Measurements from ENCODE around the gene TRPM8. TPM values are rescaled to one million over a fixed set of nuclear protein-coding genes. Genes with fewer than 3 reads are reported as not detected.

TRPM8 gene
- total and polyA plus RNA-seq, 2 experiments from 2014 or later, result not detected

- peaks cover 39% of the 10 kb centered on the region for H3K27me3 ChIP-seq (replicated peaks; ENCODE audit: insufficient read depth)
- no peak for TF ChIP-seq EZH2phosphoT487 (IDR thresholded peaks at IDR 0.05; ENCODE audit: insufficient read depth, low read depth)
- TF ChIP-seq EZH2 (IDR thresholded peaks at IDR 0.05; ENCODE audit: insufficient read depth, poor library complexity, severe bottlenecking), result no peak
- DNase-seq, result peak; percentile 37
These were observed 11.6 kb downstream of the TRPM8 start for GRCh38 chr2:233928594-233929351.

GRCh38 chr2:233929352-233930022 is 12.3 kb downstream of the TRPM8 start:
- Histone ChIP-seq H2AFZ (no peak overlapping the region), H4K20me1 (ENCODE audit: insufficient read depth) (no peaks in the 10 kb centered on the region), H3K4me3 (no peak overlapping the region), H3F3A (ENCODE audit: insufficient read depth) (no peaks in the 10 kb centered on the region), H3K27me3 (replicated peaks; ENCODE audit: insufficient read depth) (peaks cover 38% of the 10 kb centered on the region), H3K27ac (no peak overlapping the region), H3K9ac (no peak overlapping the region), H3K4me1 (ENCODE audit: insufficient read depth) (no peaks in the 10 kb centered on the region), H3K79me2 (ENCODE audit: insufficient read depth) (no peaks in the 10 kb centered on the region), H3K9me3 (ENCODE audit: low read depth) (no peaks in the 10 kb centered on the region), H3K36me3 (ENCODE audit: low read depth) (no peaks in the 10 kb centered on the region), H3K9me2 (ENCODE audit: insufficient read depth) (no peaks in the 10 kb centered on the region), H3K4me2 (ENCODE audit: unreplicated experiment) (no peak overlapping the region)
- TF ChIP-seq EZH2 (IDR thresholded peaks at IDR 0.05; ENCODE audit: insufficient read depth, poor library complexity, severe bottlenecking), result no peak
- TF ChIP-seq EZH2phosphoT487 (IDR thresholded peaks at IDR 0.05; ENCODE audit: insufficient read depth, low read depth), result no peak
- in situ Hi-C loops (cut with MboI), result no loop called here
- DNase-seq, result peak; percentile 29
- WGBS, 2 experiments (ENCODE audit: low coverage in 1 of 2, low lambda C conversion rate in 2 of 2, missing lambda C conversion rate in 2 of 2), result 9 to 12% methylated on average over 4 of the region's 4 CpGs

More at GRCh38 chr2:233928594-233929351, 11.6 kb downstream of the TRPM8 start:
- WGBS, 2 experiments (ENCODE audit: low coverage in 1 of 2, low lambda C conversion rate in 2 of 2, missing lambda C conversion rate in 2 of 2), result 10 to 12% methylated on average over 7 of the region's 7 CpGs
- in situ Hi-C loops (cut with MboI), result no loop called here
- Histone ChIP-seq H3K36me3 (ENCODE audit: low read depth) (no peaks in the 10 kb centered on the region), H3K9me2 (ENCODE audit: insufficient read depth) (no peaks in the 10 kb centered on the region), H3F3A (ENCODE audit: insufficient read depth) (no peaks in the 10 kb centered on the region), H3K9ac (no peak overlapping the region), H3K27ac (no peak overlapping the region), H3K4me2 (ENCODE audit: unreplicated experiment) (no peak overlapping the region), H3K4me3 (no peak overlapping the region), H4K20me1 (ENCODE audit: insufficient read depth) (no peaks in the 10 kb centered on the region), H3K4me1 (ENCODE audit: insufficient read depth) (no peaks in the 10 kb centered on the region), H2AFZ (no peak overlapping the region), H3K9me3 (ENCODE audit: low read depth) (no peaks in the 10 kb centered on the region), H3K79me2 (ENCODE audit: insufficient read depth) (no peaks in the 10 kb centered on the region)

DNA sequence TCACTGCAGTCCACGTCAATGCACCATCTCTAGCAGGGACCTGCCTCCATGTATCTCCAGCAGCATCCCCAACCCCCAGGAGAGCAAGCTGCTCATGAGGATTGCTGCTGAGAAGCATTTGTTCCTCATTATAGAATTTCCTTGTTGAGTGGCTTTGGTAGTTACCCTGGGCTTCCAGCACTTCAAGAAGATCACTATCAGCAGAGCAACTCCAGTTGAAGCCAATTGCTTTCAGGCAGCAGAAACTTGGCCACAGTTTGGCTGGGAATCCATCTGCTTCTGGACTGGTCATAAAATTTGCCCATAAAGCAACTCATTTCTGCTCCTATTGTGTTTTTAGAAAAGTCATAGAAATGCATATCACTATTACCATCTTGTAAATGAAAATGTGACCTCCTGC is 17.4 kb downstream of the TRPM8 start:
- no peak overlapping the region for H3K4me2 ChIP-seq (ENCODE audit: unreplicated experiment)
- H3F3A ChIP-seq (ENCODE audit: insufficient read depth), result no peaks in the 10 kb centered on the region
- no peak for DNase-seq
- no peak overlapping the region for H3K9ac ChIP-seq
- no peaks in the 10 kb centered on the region for H3K36me3 ChIP-seq (ENCODE audit: low read depth)
- no peaks in the 10 kb centered on the region for H3K79me2 ChIP-seq (ENCODE audit: insufficient read depth)
- peaks cover 61% of the 10 kb centered on the region for H3K27me3 ChIP-seq (replicated peaks; ENCODE audit: insufficient read depth)
- no peaks in the 10 kb centered on the region for H3K4me1 ChIP-seq (ENCODE audit: insufficient read depth)
- H3K9me2 ChIP-seq (ENCODE audit: insufficient read depth), result no peaks in the 10 kb centered on the region
- no peaks in the 10 kb centered on the region for H3K9me3 ChIP-seq (ENCODE audit: low read depth)
- in situ Hi-C loops (cut with MboI), result no loop called here
- no peak for TF ChIP-seq EZH2phosphoT487 (IDR thresholded peaks at IDR 0.05; ENCODE audit: insufficient read depth, low read depth)
- no peak for TF ChIP-seq EZH2 (IDR thresholded peaks at IDR 0.05; ENCODE audit: insufficient read depth, poor library complexity, severe bottlenecking)
- WGBS, 2 experiments (ENCODE audit: low coverage in 1 of 2, low lambda C conversion rate in 2 of 2, missing lambda C conversion rate in 2 of 2), result 30 to 35% methylated on average over 1 of the region's 1 CpG
- H3K27ac ChIP-seq, result no peak overlapping the region
- H2AFZ ChIP-seq, result no peak overlapping the region
- no peak overlapping the region for H3K4me3 ChIP-seq
- no peaks in the 10 kb centered on the region for H4K20me1 ChIP-seq (ENCODE audit: insufficient read depth)

DNA sequence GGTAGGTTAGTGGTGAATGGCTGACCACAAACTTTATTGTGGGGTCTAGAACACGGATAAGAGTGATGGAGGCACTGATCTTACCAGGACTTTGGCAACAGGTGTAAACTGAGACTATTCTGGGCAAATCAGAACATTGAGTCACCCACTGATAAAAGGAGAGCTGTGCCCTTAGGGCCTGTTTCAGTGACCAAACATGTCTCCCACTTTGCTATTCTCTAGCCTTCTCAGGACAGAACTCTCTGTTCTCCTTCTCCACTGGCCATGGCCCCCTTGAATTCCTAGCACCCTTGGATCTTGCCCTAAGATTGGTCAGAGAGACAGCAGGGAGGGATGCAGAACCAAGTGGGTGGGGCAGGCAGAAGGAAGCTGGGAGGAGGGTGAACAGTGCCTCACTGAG is 18.3 kb downstream of the TRPM8 start:
- H3F3A ChIP-seq (ENCODE audit: insufficient read depth), result no peaks in the 10 kb centered on the region
- H2AFZ ChIP-seq, result no peak overlapping the region
- no peaks in the 10 kb centered on the region for H3K9me3 ChIP-seq (ENCODE audit: low read depth)
- no peaks in the 10 kb centered on the region for H3K36me3 ChIP-seq (ENCODE audit: low read depth)
- no peak overlapping the region for H3K27ac ChIP-seq
- no peak overlapping the region for H3K4me2 ChIP-seq (ENCODE audit: unreplicated experiment)
- H3K4me3 ChIP-seq, result no peak overlapping the region
- in situ Hi-C loops (cut with MboI), result no loop called here
- TF ChIP-seq EZH2 (IDR thresholded peaks at IDR 0.05; ENCODE audit: insufficient read depth, poor library complexity, severe bottlenecking), result no peak
- no peak for TF ChIP-seq EZH2phosphoT487 (IDR thresholded peaks at IDR 0.05; ENCODE audit: insufficient read depth, low read depth)
- WGBS, 2 experiments (ENCODE audit: low coverage in 1 of 2, low lambda C conversion rate in 2 of 2, missing lambda C conversion rate in 2 of 2), result 0% methylated on average over 1 of the region's 1 CpG
- H3K9me2 ChIP-seq (ENCODE audit: insufficient read depth), result no peaks in the 10 kb centered on the region
- no peaks in the 10 kb centered on the region for H3K4me1 ChIP-seq (ENCODE audit: insufficient read depth)
- no peak for DNase-seq
- H3K9ac ChIP-seq, result no peak overlapping the region
- H3K79me2 ChIP-seq (ENCODE audit: insufficient read depth), result no peaks in the 10 kb centered on the region
- no peaks in the 10 kb centered on the region for H4K20me1 ChIP-seq (ENCODE audit: insufficient read depth)
- peaks cover 62% of the 10 kb centered on the region for H3K27me3 ChIP-seq (replicated peaks; ENCODE audit: insufficient read depth)

Data from GM23248 (cell line).